NCI-H146 (cell line): ENCODE measurements around the gene ELAC2.
A peak's percentile ranks its signal among the peaks of the same experiment; 100 is the strongest.
"Not testable (repeated sequence)": the region's sequence is repeated elsewhere in the genome, so short reads cannot be mapped to it uniquely, and the experiment has no call there.

Source experiments
- DNase-seq: peaks from one replicate; lab custom pipeline; 2025; lab: John Stamatoyannopoulos, UW

Gene ELAC2

DNA sequence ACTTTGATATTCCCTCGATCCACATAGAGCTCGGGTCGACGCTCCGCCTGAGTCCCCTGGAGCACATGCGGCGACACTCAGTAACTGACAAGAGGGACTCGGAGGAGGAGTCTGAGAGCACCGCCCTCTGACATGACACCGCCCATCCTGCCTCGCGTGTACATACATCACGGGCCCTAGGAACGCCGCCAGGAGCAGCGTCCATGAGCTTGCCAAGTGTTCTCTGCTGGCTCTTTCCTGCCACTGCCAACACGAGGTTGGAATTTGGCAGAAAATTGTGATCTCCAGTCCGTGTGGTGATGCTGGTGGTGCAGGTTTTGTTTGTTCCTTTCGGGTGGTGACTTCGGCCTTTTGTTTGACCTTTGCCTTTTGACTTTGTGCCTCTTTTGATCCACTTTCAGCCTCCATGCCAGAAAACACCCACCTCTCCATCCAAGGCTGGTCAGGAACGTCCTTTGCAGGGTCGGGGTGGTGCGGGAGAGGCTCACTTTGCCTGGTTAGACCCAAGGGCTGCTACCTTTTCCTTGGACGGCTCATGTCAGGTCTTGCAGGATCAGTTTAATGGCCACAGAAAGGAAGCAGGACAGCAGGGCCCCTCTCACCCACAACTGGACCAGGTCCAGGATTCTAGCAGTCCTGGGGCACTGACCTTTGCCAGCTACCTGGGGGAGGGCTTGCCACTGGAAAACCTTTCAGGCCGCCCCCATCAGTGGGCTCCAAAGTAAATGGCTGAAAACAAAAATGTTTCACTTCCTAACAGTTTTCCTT is 27.6 kb downstream of the ELAC2 start:
- no peak for DNase-seq

GRCh38 chr17:12987120-12987519 is 30.7 kb downstream of the ELAC2 start:
- peak; percentile 60 for DNase-seq

DNA sequence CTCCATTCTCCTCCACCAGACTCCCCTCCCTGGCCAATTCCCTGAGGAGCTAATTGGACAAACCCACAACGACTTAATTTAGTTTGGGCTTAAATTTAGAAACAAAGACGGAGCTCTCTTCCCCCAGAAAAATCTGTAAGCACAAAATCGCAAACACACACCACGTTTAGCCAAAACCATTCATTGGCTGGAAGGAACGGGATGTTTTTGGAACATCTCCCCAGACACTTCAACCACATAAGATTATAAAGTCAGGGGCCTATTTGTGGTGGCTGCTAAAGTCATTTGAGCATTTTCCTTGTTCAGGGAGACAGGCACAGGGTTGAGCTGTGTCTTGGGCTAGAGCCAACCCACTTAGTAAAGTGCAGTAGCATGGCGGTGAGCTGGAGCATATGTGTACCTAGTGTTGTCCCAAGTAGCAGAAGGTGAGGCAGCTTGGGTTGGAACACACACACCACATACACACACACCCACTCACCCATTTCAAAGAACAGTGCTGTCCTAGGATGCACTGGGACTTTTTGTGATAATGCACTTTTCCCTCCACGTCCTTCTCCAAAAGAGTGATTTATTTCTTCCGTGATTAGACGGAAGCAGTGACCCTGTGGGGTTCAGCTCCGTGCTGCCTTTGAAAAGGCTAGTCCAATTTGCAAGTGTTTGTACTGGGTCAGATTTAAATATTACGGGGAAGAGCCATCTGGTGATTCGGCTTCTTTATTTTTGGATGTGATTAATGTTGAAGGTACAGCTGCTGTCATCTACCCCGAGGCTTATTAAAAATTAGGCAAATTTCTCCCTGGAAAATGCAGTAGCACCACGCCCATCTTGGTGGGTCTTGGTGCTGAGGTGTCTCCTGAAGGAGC is 32.2 kb downstream of the ELAC2 start:
- DNase-seq = no peak

GRCh38 chr17:12983991-12984884 is 33.6 kb downstream of the ELAC2 start:
- no peak for DNase-seq

GRCh38 chr17:12982224-12982623 is 35.6 kb downstream of the ELAC2 start:
- no peak for DNase-seq

- DNase-seq = no peak
Observed at GRCh38 chr17:12979826-12980500, 37.9 kb downstream of the ELAC2 start.

- no peak for DNase-seq
Observed at GRCh38 chr17:12979246-12979645, 38.6 kb downstream of the ELAC2 start.

DNA sequence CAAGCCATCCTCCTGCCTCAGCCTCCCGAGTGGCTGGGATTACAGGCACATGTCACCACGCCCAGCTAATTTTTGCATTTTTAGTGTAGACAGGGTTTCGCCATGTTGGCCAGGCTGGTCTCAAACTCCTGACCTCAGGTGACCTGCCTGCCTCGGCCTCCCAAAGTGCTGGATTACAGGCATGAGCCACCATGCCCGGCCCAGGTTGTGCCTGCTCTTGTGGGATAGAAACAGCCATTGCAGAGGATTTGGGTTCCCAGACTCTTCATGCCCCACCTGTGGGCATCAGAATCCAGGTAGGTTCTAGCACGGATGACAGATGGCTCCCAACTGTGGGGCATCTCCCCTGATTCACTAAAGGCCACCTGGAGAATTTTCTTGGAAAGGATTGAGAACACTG is 39.0 kb downstream of the ELAC2 start:
- DNase-seq = not testable (repeated sequence)

- no peak for DNase-seq
Observed at GRCh38 chr17:12977008-12977751, 40.6 kb downstream of the ELAC2 start.

DNA sequence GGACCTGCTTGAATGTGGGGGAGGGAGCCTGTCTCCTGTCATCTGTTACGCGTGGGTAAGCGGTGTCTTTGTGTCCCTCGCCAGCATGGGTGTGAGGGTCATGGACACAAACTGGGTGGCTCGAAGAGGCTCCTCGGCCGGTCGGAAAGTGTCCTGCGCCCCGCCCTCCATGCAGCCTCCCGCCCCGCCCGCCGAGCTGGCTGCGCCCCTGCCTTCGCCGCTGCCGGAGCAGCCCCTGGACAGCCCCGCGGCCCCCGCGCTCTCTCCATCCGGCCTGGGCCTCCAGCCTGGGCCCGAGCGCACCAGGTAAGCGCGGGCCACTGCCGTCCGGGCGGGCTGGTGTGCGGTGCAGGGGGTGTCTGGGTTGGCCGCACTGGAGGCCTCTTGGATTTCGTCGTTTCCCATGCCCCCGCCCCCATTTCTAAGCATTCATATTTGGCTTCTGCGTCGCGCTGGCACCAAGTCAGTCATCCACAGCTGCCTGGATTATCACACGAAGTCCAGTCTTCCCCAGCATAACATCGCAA is 43.8 kb downstream of the ELAC2 start:
- DNase-seq = peak; percentile 17

GRCh38 chr17:12973496-12974004 is 44.3 kb downstream of the ELAC2 start:
- no peak for DNase-seq

DNA sequence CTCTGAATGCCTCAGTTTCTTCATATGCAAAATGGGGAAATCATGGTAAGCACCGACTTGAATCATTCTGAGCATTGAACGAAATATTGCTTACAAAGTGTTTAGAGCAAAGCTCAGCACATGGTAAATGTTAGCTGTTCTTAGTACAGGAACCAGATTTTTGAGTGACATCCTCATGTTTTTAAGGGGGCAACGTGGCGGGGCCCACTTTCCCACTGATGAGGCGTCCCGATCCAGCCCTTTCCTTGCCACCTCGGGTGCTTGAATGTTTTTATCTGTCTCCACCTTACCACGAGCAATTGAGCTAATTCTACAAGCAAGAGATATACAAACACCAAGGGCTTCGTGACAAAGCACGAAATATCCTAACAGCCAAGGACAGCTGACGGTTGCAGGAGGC is 49.9 kb downstream of the ELAC2 start:
- no peak for DNase-seq

DNA sequence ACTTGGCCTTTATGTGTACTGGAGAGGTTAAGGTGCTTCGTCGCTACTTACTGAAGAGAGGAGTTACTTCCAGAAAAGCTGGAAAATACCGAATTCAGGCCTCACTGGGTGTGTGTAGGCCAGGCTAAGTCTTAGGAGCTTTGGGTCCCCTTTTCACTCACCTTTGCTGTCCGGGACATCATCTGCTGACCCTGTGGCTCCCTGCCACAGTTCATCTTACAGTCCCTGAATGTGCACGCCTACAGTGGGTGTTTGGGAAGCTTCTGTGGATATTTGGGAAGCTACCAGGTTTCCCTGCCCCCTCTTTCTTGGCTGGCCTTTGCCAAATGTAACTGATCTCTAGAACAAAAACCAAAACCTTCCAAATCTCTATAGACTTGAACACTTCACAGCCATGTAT is 51.4 kb downstream of the ELAC2 start:
- no peak for DNase-seq

- DNase-seq = no peak
Observed at GRCh38 chr17:12965988-12966387, 51.8 kb downstream of the ELAC2 start.

DNA sequence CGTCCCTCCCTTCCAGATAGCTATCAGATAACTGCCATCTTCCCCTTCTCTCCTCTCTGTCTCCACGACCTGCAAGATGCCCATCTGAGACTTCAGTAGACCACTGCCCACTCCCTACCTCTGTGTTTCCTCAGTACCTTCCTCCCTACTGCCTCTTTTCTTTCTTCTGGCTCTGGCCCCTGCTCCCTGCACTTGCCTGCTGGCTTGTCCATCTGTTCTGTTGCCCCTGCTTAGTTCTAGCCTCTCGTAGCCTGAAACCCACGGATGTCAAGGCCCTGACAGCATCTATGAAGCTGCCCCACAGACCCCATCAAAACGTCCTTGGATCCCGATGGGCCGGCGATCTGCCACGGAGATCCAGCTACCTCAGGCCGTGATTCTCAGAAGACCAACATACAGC is 53.0 kb downstream of the ELAC2 start:
- DNase-seq = no peak

DNA sequence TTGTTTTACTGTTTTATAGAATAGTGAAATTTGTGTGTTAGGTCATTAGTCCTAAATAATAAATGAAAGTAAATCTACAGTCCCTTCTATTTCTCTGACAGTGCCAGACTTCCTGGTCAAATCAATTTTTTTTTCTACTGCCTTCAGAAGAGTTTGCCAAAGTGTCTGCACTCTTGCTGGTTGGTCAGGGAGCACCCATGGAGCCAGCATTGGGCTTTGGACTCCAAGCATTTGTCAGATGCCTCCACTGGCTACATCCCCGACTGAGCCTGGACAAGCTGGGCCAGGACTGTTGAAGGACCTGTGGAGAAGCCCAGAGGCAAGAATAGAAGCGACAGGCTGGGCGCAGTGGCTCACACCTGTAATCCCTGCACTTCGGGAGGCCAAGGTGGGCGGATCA is 53.7 kb downstream of the ELAC2 start:
- DNase-seq = no peak

DNA sequence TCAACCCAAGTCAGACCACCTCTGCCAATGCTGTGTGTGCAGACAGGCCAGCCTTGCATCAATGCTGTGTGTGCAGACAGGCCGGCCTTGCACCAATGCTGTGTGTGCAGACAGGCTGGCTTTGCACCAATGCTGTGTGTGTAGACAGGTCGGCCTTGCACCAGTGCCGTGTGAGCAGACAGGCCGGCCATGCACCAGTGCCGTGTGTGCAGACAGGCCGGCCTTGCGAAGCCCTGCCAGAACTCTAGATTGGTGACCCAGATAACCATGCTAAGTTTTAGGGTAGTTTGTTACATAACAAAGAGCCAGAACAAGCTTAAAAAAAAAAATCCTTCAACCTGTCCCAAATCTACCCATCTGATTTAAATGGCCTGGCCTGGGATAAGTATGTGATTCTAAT is 54.3 kb downstream of the ELAC2 start:
- DNase-seq = no peak

- DNase-seq = no peak
Observed at GRCh38 chr17:12961655-12962054, 56.2 kb downstream of the ELAC2 start.

GRCh38 chr17:12959441-12959840 is 58.4 kb downstream of the ELAC2 start:
- no peak for DNase-seq

- no peak for DNase-seq
Observed at GRCh38 chr17:12958786-12959185, 59.0 kb downstream of the ELAC2 start.

GRCh38 chr17:12955521-12955920 is 62.3 kb downstream of the ELAC2 start:
- DNase-seq = no peak
